ENCODE data around the gene ITPKC.

ITPKC gene

GRCh38 chr19:40786060-40787037 lies 69.4 kb downstream of the ITPKC start:
- in situ Hi-C loops (cut with MboI; ENCODE audit: low sequenced_read_pairs): no loop called here

Data from HL-60/S4 (cell line).